ENCODE results near the gene RBM48. TPM values are rescaled to one million over a fixed set of nuclear protein-coding genes. Genes with fewer than 3 reads are reported as not detected.

Gene RBM48
- total and polyA plus RNA-seq, 2 donors (not counting 3 experiments of a cell fraction or from before 2014, with no cell fraction given): 9.8 to 12.0 TPM

GRCh38 chr7:92546856-92547497 lies 18.4 kb downstream of the RBM48 start:
- H3K9ac ChIP-seq (replicated peaks; ENCODE audit: extremely low read depth, insufficient read depth, low read length): no peak overlapping the region
- no peak overlapping the region for H3K4me3 ChIP-seq (replicated peaks in 1 of 3; ENCODE audit: insufficient read depth in 1 of 3, low read depth in 1 of 3, low read length in 3 of 3)
- H3K9me1 ChIP-seq (replicated peaks; ENCODE audit: control insufficient read depth, extremely low read depth, insufficient read depth, low read length): no peaks in the 10 kb centered on the region
- H3K36me3 ChIP-seq (ENCODE audit: control insufficient read depth in 2 of 2, extremely low read depth in 1 of 2, insufficient read depth in 2 of 2, low read length in 2 of 2): no peaks in the 10 kb centered on the region
- FAIRE-seq: no peak
- BruUV-seq (replicated peaks): no TSS peak
- no peak overlapping the region for H3K27ac ChIP-seq (ENCODE audit: insufficient read depth, low read depth, low read length)
- H2AFZ ChIP-seq (ENCODE audit: low read depth, low read length): no peak overlapping the region
- intact Hi-C loops (cut with micrococcal nuclease) (no loop called here), dilution Hi-C loops (cut with MboI; ENCODE audit: extremely low pct_ligation_motif_present, low sequenced_read_pairs) (no loop called here)
- no peaks in the 10 kb centered on the region for H3K4me1 ChIP-seq (ENCODE audit: control insufficient read depth, extremely low read depth, insufficient read depth, low read length)
- CTCF ChIA-PET: no interaction called here
- no peaks in the 10 kb centered on the region for H3K9me3 ChIP-seq (replicated peaks; ENCODE audit: control insufficient read depth, insufficient read depth, low read length)
- no peak for TF ChIP-seq JUN (IDR thresholded peaks at IDR 0.05; ENCODE audit: borderline replicate concordance, insufficient read depth, insufficient read length, low read depth)
- TF ChIP-seq FOS (IDR thresholded peaks at IDR 0.05; ENCODE audit: borderline replicate concordance, insufficient read depth, low read length): no peak
- TF ChIP-seq POLR2AphosphoS5 (IDR thresholded peaks at IDR 0.05; ENCODE audit: insufficient read depth, low read depth, low read length): no peak
- TF ChIP-seq MAX (IDR thresholded peaks at IDR 0.05; ENCODE audit: insufficient read depth, insufficient read length): no peak
- no peak for TF ChIP-seq GATA2 (IDR thresholded peaks at IDR 0.05; ENCODE audit: insufficient read depth, insufficient read length, low read depth, low read length)
- no peak for TF ChIP-seq EZH2 (IDR thresholded peaks at IDR 0.05; ENCODE audit: borderline replicate concordance, low read depth, low read length, severe bottlenecking)
- TF ChIP-seq POLR2A (IDR thresholded peaks at IDR 0.05; ENCODE audit: low read depth, low read length): no peak
- TF ChIP-seq MYC (IDR thresholded peaks at IDR 0.05; ENCODE audit: low read depth, low read length): no peak
- TF ChIP-seq CTCF (IDR thresholded peaks at IDR 0.05; ENCODE audit: extremely low read depth in 1 of 2, insufficient read depth in 1 of 2, low read depth in 1 of 2, low read length in 2 of 2): no peak
- H3K79me2 ChIP-seq (ENCODE audit: control insufficient read depth, insufficient read depth, low read length): no peaks in the 10 kb centered on the region
- H4K20me1 ChIP-seq (replicated peaks; ENCODE audit: control insufficient read depth, extremely low read depth, insufficient read depth, low read length): no peaks in the 10 kb centered on the region
- no peak for DNase-seq (ENCODE audit: low read depth, low spot score)
- H3K27me3 ChIP-seq (ENCODE audit: control insufficient read depth in 2 of 2, insufficient read depth in 2 of 2, low read length in 2 of 2): peaks cover 0 to 2% of the 10 kb centered on the region in 2 experiments
- POLR2A ChIA-PET: no interaction called here
- H3K4me2 ChIP-seq (ENCODE audit: insufficient read depth, low read length): no peak overlapping the region
